ENCODE measurements around the gene RAB40AL.
"Not testable (repeated sequence)": the region's sequence is repeated elsewhere in the genome, so short reads cannot be mapped to it uniquely, and the experiment has no call there.

The RAB40AL gene

GRCh38 chrX:102966701-102967100, 29.6 kb downstream of the RAB40AL start:
- no peak overlapping the region for H2AFZ ChIP-seq (ENCODE audit: low read depth, low read length)
- no peak overlapping the region for H3K4me2 ChIP-seq (ENCODE audit: low read length)
- TF ChIP-seq CTCF (IDR thresholded peaks at IDR 0.05; ENCODE audit: low read depth, low read length) (no peak), EZH2phosphoT487 (IDR thresholded peaks at IDR 0.05; ENCODE audit: low read depth) (no peak)
- H3K79me2 ChIP-seq (ENCODE audit: low read length) = no peaks in the 10 kb centered on the region
- no peak overlapping the region for H3K4me3 ChIP-seq (ENCODE audit: low read length)
- no peaks in the 10 kb centered on the region for H4K20me1 ChIP-seq (ENCODE audit: insufficient read depth, low read length)
- H3K9me3 ChIP-seq (ENCODE audit: insufficient read depth, low read length) = no peaks in the 10 kb centered on the region
- no peaks in the 10 kb centered on the region for H3K4me1 ChIP-seq (ENCODE audit: low read length)
- no peak overlapping the region for H3K9ac ChIP-seq (ENCODE audit: low read length)
- H3K27ac ChIP-seq (ENCODE audit: low read length) = no peak overlapping the region
- no peaks in the 10 kb centered on the region for H3K27me3 ChIP-seq (ENCODE audit: low read depth, low read length)
- H3K36me3 ChIP-seq (replicated peaks; ENCODE audit: low read depth, low read length) = no peaks in the 10 kb centered on the region

DNA sequence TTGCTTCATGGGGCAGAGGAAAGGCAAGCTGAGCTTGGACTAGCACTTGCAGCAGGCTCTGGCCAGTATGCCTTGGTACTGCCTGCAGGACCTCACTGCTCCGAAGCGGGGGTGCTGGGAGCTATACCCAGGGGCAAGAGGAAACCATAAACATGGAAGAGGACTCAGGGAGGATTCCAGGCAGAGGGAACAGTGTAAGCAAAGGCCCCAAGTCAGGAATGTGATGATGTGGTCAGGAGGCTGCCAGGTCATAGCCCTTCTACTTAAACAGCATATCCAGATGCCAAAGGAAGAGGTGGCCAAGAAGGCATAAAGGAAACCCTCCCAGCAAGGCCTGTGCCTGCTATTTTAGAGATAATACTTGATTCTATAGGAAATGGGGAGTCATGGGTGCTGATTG, 31.1 kb downstream of the RAB40AL start:
- no peak overlapping the region for H3K27ac ChIP-seq (ENCODE audit: low read length)
- H3K79me2 ChIP-seq (ENCODE audit: low read length) = no peaks in the 10 kb centered on the region
- no peaks in the 10 kb centered on the region for H3K36me3 ChIP-seq (replicated peaks; ENCODE audit: low read depth, low read length)
- H4K20me1 ChIP-seq (ENCODE audit: insufficient read depth, low read length) = no peaks in the 10 kb centered on the region
- TF ChIP-seq EZH2phosphoT487 (IDR thresholded peaks at IDR 0.05; ENCODE audit: low read depth) (no peak), CTCF (IDR thresholded peaks at IDR 0.05; ENCODE audit: low read depth, low read length) (no peak)
- H3K4me2 ChIP-seq (ENCODE audit: low read length) = no peak overlapping the region
- H3K9me3 ChIP-seq (ENCODE audit: insufficient read depth, low read length) = no peaks in the 10 kb centered on the region
- no peaks in the 10 kb centered on the region for H3K4me1 ChIP-seq (ENCODE audit: low read length)
- H3K4me3 ChIP-seq (ENCODE audit: low read length) = no peak overlapping the region
- H3K9ac ChIP-seq (ENCODE audit: low read length) = no peak overlapping the region
- H3K27me3 ChIP-seq (ENCODE audit: low read depth, low read length) = no peaks in the 10 kb centered on the region
- H2AFZ ChIP-seq (ENCODE audit: low read depth, low read length) = no peak overlapping the region

- not testable (repeated sequence) for H3K27ac ChIP-seq (ENCODE audit: low read length); H3K4me3 ChIP-seq (ENCODE audit: low read length); H3K79me2 ChIP-seq (ENCODE audit: low read length); H3K9ac ChIP-seq (ENCODE audit: low read length); H3K4me1 ChIP-seq (ENCODE audit: low read length); H4K20me1 ChIP-seq (ENCODE audit: insufficient read depth, low read length); H2AFZ ChIP-seq (ENCODE audit: low read depth, low read length); H3K4me2 ChIP-seq (ENCODE audit: low read length); H3K27me3 ChIP-seq (ENCODE audit: low read depth, low read length); H3K9me3 ChIP-seq (ENCODE audit: insufficient read depth, low read length); H3K36me3 ChIP-seq (replicated peaks; ENCODE audit: low read depth, low read length)
These were observed 34.5 kb downstream of the RAB40AL start for GRCh38 chrX:102971536-102971935.

DNA sequence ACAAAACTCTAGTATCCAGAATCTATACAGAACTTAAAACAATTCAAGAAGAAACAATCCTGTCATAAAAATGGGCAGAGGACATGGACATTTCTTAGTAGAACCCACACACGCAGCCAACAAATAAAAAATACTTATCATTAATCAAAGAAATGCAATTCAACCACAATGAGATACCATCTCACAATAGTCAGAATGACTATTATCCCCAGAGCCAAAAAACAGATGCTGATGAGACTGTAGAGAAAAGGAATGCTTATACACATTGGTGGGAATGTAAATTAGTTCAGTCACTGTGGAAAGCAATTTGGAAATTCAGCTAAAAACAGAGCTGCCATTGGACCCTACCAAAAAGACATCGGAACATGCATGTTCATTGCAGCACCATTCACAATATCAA, 37.9 kb downstream of the RAB40AL start:
- no peaks in the 10 kb centered on the region for H3K36me3 ChIP-seq (replicated peaks; ENCODE audit: low read depth, low read length)

More for the DNA sequence above, 37.9 kb downstream of the RAB40AL start:
- Histone ChIP-seq H3K27me3 (ENCODE audit: low read depth, low read length) (no peaks in the 10 kb centered on the region), H3K4me1 (ENCODE audit: low read length) (no peaks in the 10 kb centered on the region), H3K4me2 (ENCODE audit: low read length) (no peak overlapping the region), H3K9ac (ENCODE audit: low read length) (no peak overlapping the region), H3K79me2 (ENCODE audit: low read length) (no peaks in the 10 kb centered on the region), H2AFZ (ENCODE audit: low read depth, low read length) (no peak overlapping the region), H3K9me3 (ENCODE audit: insufficient read depth, low read length) (no peaks in the 10 kb centered on the region), H3K4me3 (ENCODE audit: low read length) (no peak overlapping the region), H3K27ac (ENCODE audit: low read length) (no peak overlapping the region), H4K20me1 (ENCODE audit: insufficient read depth, low read length) (no peaks in the 10 kb centered on the region)
- TF ChIP-seq EZH2phosphoT487 (IDR thresholded peaks at IDR 0.05; ENCODE audit: low read depth) (no peak), CTCF (IDR thresholded peaks at IDR 0.05; ENCODE audit: low read depth, low read length) (no peak)

Data from OCI-LY3 (cell line).